Spleen (tissue), 7 donors: ENCODE results near the gene NDUFS2.

Experiments used
- POLR2AphosphoS5 ChIP-seq, 3 donors: sonication (generic); formaldehyde crosslinking; IDR thresholded peaks; one replicate each; pipeline ENCODE4 v1.5.1; 2017; ENCODE audit warnings: antibody characterized with exemption in 3 of 3
- TF ChIP-seq, protein P1 (sequence below), 11 experiments: fragments of 200-600 bp in 7 of 11; fragments of 450-650 bp in 4 of 11; sonication (generic) in 4 of 11; IDR thresholded peaks in 8 of 11; conservative IDR thresholded peaks in 3 of 11; 1 replicate in 7 of 11; 2 replicates in 4 of 11; pipeline versions ENCODE4 v1.4.0 to v1.8.0; 2016 to 2021; ENCODE audit warnings: antibody characterized with exemption in 11 of 11, inconsistent platforms in 4 of 11, mild to moderate bottlenecking in 1 of 11
- donor health status: DM: no; HTN: no; CAD: no; lungs with moderate emphysema.
- donor health status: DM: no; HTN: no; CAD: no.
- donor health status: DM: no; HTN: no; CAD: no.

GRCh38 chr1:161218301-161219077 lies 16.3 kb downstream of the NDUFS2 start:
- TF ChIP-seq, protein P1, sequence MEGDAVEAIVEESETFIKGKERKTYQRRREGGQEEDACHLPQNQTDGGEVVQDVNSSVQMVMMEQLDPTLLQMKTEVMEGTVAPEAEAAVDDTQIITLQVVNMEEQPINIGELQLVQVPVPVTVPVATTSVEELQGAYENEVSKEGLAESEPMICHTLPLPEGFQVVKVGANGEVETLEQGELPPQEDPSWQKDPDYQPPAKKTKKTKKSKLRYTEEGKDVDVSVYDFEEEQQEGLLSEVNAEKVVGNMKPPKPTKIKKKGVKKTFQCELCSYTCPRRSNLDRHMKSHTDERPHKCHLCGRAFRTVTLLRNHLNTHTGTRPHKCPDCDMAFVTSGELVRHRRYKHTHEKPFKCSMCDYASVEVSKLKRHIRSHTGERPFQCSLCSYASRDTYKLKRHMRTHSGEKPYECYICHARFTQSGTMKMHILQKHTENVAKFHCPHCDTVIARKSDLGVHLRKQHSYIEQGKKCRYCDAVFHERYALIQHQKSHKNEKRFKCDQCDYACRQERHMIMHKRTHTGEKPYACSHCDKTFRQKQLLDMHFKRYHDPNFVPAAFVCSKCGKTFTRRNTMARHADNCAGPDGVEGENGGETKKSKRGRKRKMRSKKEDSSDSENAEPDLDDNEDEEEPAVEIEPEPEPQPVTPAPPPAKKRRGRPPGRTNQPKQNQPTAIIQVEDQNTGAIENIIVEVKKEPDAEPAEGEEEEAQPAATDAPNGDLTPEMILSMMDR (IDR thresholded peaks at IDR 0.05 in 8 of 11, conservative IDR thresholded peaks at IDR 0.05 in 3 of 11) = no peak
- no peak for TF ChIP-seq POLR2AphosphoS5 (IDR thresholded peaks at IDR 0.05)
